Measurements from ENCODE around the gene CYP4F3.
A peak's percentile ranks its signal among the peaks of the same experiment; 100 is the strongest.

DNA sequence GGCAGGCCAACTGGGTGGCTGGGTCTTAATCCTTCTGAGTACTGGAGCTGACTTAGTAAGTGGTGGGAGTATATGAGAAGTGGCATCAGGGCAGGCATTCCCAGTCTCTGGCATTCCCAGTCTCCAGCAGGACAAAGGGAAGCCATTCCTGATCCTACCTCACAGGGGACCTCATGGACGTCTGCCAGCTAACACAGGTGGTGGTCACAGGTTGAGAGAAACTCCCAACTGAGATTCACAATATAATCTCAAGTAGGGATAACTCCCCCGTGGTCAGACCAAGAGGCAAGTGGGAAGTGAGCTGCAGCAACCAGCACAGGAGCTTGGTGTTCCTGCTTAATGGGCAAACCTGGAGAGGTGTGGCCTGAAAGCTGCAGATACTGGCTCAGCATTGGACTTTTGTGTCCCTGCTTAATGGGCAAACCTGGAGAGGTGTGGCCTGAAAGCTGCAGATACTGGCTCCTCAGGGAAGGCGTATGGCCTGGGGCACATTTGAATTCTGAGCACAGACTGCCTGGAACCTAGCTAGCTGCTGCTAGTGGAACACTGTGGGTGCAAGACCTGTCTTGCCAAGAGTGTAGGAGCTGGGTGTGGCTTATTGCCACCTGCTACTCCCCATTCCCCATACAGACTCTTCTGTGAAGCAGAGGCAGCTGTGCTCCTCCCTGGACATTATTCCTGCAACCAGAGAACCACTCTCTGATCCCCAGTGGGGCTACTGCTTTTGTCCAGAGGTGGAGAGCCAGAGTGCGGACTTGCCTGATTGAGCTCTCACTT, 61.2 kb downstream of the CYP4F3 start:
- TF ChIP-seq FOSL2 (CRISPR knock-in tag; IDR thresholded peaks at IDR 0.05) = no peak
- TF ChIP-seq CTCF (CRISPR knock-in tag; IDR thresholded peaks at IDR 0.05) = no peak
- TF ChIP-seq RAD21 (CRISPR knock-in tag; IDR thresholded peaks at IDR 0.05) = no peak
- TF ChIP-seq, protein P1, sequence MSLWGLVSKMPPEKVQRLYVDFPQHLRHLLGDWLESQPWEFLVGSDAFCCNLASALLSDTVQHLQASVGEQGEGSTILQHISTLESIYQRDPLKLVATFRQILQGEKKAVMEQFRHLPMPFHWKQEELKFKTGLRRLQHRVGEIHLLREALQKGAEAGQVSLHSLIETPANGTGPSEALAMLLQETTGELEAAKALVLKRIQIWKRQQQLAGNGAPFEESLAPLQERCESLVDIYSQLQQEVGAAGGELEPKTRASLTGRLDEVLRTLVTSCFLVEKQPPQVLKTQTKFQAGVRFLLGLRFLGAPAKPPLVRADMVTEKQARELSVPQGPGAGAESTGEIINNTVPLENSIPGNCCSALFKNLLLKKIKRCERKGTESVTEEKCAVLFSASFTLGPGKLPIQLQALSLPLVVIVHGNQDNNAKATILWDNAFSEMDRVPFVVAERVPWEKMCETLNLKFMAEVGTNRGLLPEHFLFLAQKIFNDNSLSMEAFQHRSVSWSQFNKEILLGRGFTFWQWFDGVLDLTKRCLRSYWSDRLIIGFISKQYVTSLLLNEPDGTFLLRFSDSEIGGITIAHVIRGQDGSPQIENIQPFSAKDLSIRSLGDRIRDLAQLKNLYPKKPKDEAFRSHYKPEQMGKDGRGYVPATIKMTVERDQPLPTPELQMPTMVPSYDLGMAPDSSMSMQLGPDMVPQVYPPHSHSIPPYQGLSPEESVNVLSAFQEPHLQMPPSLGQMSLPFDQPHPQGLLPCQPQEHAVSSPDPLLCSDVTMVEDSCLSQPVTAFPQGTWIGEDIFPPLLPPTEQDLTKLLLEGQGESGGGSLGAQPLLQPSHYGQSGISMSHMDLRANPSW (CRISPR knock-in tag; IDR thresholded peaks at IDR 0.05; ENCODE audit: borderline replicate concordance) = no peak
- no peak for TF ChIP-seq TMF1 (CRISPR knock-in tag; IDR thresholded peaks at IDR 0.05; ENCODE audit: low read depth)
- no peak for TF ChIP-seq ZBTB7A (CRISPR knock-in tag; IDR thresholded peaks at IDR 0.05)
- peak; percentile 30 to 46; a peak in 2 of 4 replicates for TF ChIP-seq POLR2A (IDR thresholded peaks at IDR 0.05; ENCODE audit: insufficient read depth in 1 of 2, low read depth in 2 of 2, low read length in 2 of 2)
- TF ChIP-seq YY1 (IDR thresholded peaks at IDR 0.05; ENCODE audit: insufficient read depth, insufficient replicate concordance, low read depth, low read length) = no peak
- TF ChIP-seq HDAC1 (CRISPR knock-in tag; IDR thresholded peaks at IDR 0.05) = no peak
- TF ChIP-seq GTF2F1 (IDR thresholded peaks at IDR 0.05; ENCODE audit: low read length) = no peak
- no peak for TF ChIP-seq NFYC (CRISPR knock-in tag; IDR thresholded peaks at IDR 0.05)
- no peak for TF ChIP-seq ZNF264 (CRISPR knock-in tag; IDR thresholded peaks at IDR 0.05)
- no peak for TF ChIP-seq RARG (CRISPR knock-in tag; IDR thresholded peaks at IDR 0.05; ENCODE audit: low read depth)

Data from HepG2 (cell line).